Measurements from ENCODE around the gene SPACA1. TPM values are rescaled to one million over a fixed set of nuclear protein-coding genes. Genes with fewer than 3 reads are reported as not detected.

Gene SPACA1
- total and polyA plus RNA-seq, 9 of the 15 experiments (the other 6 are each of a cell fraction or from before 2014, with no cell fraction given), result not detected

DNA sequence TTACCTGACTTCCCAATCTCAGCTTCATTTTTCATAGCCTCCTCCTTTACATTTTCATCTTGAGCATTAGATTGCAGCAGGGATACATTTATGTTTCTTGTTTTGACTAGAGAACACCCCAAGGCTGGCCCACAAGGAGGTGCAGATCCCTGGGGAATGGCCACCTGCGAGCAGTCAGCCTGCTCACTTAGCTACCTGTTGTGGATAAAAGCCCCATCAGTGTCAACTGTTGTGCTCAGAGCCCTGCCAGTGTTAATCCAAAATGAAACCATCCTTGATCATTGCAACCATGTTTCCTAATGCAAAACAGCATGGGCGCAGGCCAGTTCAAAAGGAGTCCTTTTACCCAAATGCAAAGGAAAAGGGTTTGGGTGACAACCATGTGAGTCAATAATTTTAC lies 67.7 kb downstream of the SPACA1 start:
- intact Hi-C loops (cut with micrococcal nuclease), result no loop called here
- no TSS peak for BruUV-seq (replicated peaks)

DNA sequence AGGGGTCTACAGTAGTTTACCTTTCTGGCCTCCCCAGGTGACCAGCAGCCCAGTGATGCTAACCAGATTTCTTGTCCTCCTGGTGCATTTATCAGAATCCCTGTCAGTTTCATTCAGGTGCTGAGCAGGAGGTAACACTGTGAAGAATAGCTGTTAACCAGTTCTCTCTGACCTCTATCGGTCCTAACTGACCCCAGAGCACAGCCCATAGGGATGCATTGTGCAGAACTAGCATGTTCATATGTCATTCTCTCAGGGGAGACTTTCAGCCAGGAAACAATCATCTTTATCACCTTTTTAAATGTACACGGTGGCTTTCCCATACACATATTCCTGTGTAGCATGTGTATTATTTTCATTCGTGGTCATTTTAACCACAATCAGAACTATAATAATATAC lies 68.6 kb downstream of the SPACA1 start:
- no peak for ATAC-seq
- intact Hi-C loops (cut with micrococcal nuclease) (no loop called here), in situ Hi-C loops (cut with MboI) (no loop called here)
- 3% methylated on average over 3 of the region's 3 CpGs for WGBS (ENCODE audit: insufficient coverage, low coverage, missing lambda C conversion rate)
- Histone ChIP-seq H2AFZ (ENCODE audit: low read depth, low read length) (no peak overlapping the region), H3K36me3 (ENCODE audit: control insufficient read depth, insufficient read depth, low read length) (no peaks in the 10 kb centered on the region), H3K4me3 (no peak overlapping the region), H3K4me1 (replicated peaks in 1 of 2; ENCODE audit: control insufficient read depth in 2 of 2, insufficient read depth in 2 of 2, low read length in 2 of 2) (no peaks in the 10 kb centered on the region), H3K27me3 (ENCODE audit: control insufficient read depth in 2 of 2, insufficient read depth in 2 of 2, low read length in 2 of 2) (no peaks in the 10 kb centered on the region), H3K27ac (ENCODE audit: extremely low read depth, low read depth, low read length) (no peak overlapping the region), H3K9ac (ENCODE audit: insufficient read depth in 1 of 2, low read depth in 2 of 2, low read length in 2 of 2) (no peak overlapping the region), H3K9me3 (replicated peaks; ENCODE audit: control insufficient read depth, insufficient read depth, low read depth, low read length) (no peaks in the 10 kb centered on the region), H3K4me2 (ENCODE audit: insufficient read depth, low read length) (no peak overlapping the region), H4K20me1 (replicated peaks; ENCODE audit: control insufficient read depth, insufficient read depth, low read length) (no peaks in the 10 kb centered on the region), H3K79me2 (ENCODE audit: control insufficient read depth, insufficient read depth, low read length) (no peaks in the 10 kb centered on the region), H3K9me1 (ENCODE audit: control insufficient read depth, insufficient read depth, low read length) (no peaks in the 10 kb centered on the region)
- BruUV-seq (replicated peaks), result no TSS peak
- ChIA-PET CTCF (ENCODE audit: low intra/inter-chr PET ratio) (no interaction called here), POLR2A (no interaction called here)
- no peak for DNase-seq (ENCODE audit: extremely low read depth in 1 of 4, low spot score in 3 of 4)
- TF ChIP-seq ZNF644 (tag; IDR thresholded peaks at IDR 0.05; ENCODE audit: low read depth) (no peak), ZKSCAN1 (IDR thresholded peaks at IDR 0.05; ENCODE audit: low read depth, low read length) (no peak), TAF7 (tag; IDR thresholded peaks at IDR 0.05) (no peak)
- no peak for FAIRE-seq

More for the DNA sequence above, 67.7 kb downstream of the SPACA1 start:
- ChIA-PET POLR2A (interaction anchor here (0.9 kb wide), 1 partner anchor 8 kb away, joined by 3 read pairs; no protein-coding TSS in a partner anchor), CTCF (ENCODE audit: low intra/inter-chr PET ratio) (no interaction called here)
- no peaks in the 10 kb centered on the region for H3K36me3 ChIP-seq (ENCODE audit: control insufficient read depth, insufficient read depth, low read length)
- H3K4me1 ChIP-seq (replicated peaks in 1 of 2; ENCODE audit: control insufficient read depth in 2 of 2, insufficient read depth in 2 of 2, low read length in 2 of 2), result no peaks in the 10 kb centered on the region
- FAIRE-seq (no peak), DNase-seq (ENCODE audit: extremely low read depth in 1 of 4, low spot score in 3 of 4) (no peak), ATAC-seq (no peak)
- no peak overlapping the region for H2AFZ ChIP-seq (ENCODE audit: low read depth, low read length)
- no peaks in the 10 kb centered on the region for H3K9me3 ChIP-seq (replicated peaks; ENCODE audit: control insufficient read depth, insufficient read depth, low read depth, low read length)
- no peaks in the 10 kb centered on the region for H4K20me1 ChIP-seq (replicated peaks; ENCODE audit: control insufficient read depth, insufficient read depth, low read length)
- H3K4me2 ChIP-seq (ENCODE audit: insufficient read depth, low read length), result no peak overlapping the region
- no peaks in the 10 kb centered on the region for H3K9me1 ChIP-seq (ENCODE audit: control insufficient read depth, insufficient read depth, low read length)
- H3K27me3 ChIP-seq (ENCODE audit: control insufficient read depth in 2 of 2, insufficient read depth in 2 of 2, low read length in 2 of 2), result no peaks in the 10 kb centered on the region
- no peak overlapping the region for H3K4me3 ChIP-seq
- in situ Hi-C loops (cut with MboI), result no loop called here
- no peak overlapping the region for H3K27ac ChIP-seq (ENCODE audit: extremely low read depth, low read depth, low read length)
- H3K9ac ChIP-seq (ENCODE audit: insufficient read depth in 1 of 2, low read depth in 2 of 2, low read length in 2 of 2), result no peak overlapping the region
- no peak for TF ChIP-seq SP2 (IDR thresholded peaks at IDR 0.05; ENCODE audit: extremely low read depth, low read depth, low read length, poor library complexity, severe bottlenecking)
- TF ChIP-seq NCOA6 (IDR thresholded peaks at IDR 0.05), result no peak
- TF ChIP-seq ZNF644 (tag; IDR thresholded peaks at IDR 0.05; ENCODE audit: low read depth), result no peak
- TF ChIP-seq PHF8 (IDR thresholded peaks at IDR 0.05; ENCODE audit: borderline replicate concordance, low read length), result no peak
- no peak for TF ChIP-seq ZNF316 (IDR thresholded peaks at IDR 0.05)
- no peak for TF ChIP-seq ZFX (CRISPR knock-in tag; IDR thresholded peaks at IDR 0.05)
- TF ChIP-seq, protein P1, sequence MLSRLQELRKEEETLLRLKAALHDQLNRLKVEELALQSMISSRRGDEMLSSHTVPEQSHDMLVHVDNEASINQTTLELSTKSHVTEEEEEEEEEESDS (CRISPR knock-in tag; IDR thresholded peaks at IDR 0.05), result no peak
- no peak for TF ChIP-seq ZZZ3 (IDR thresholded peaks at IDR 0.05)
- no peak for TF ChIP-seq PHTF2 (CRISPR knock-in tag; IDR thresholded peaks at IDR 0.05)
- TF ChIP-seq CBX8 (IDR thresholded peaks at IDR 0.05; ENCODE audit: borderline replicate concordance, extremely low read depth, low read depth, low read length, poor library complexity, severe bottlenecking), result no peak
- WGBS (ENCODE audit: insufficient coverage, low coverage, missing lambda C conversion rate), result 3% methylated on average over 2 of the region's 2 CpGs
- no peaks in the 10 kb centered on the region for H3K79me2 ChIP-seq (ENCODE audit: control insufficient read depth, insufficient read depth, low read length)

Data from K562 (cell line).